SU-DHL-6 (cell line): ENCODE measurements around the gene TMEM198.

Source experiments
- H2AFZ ChIP-seq: fragments of 200-600 bp; sonication (generic); 2 replicates; pipeline ENCODE4 v1.6.1; 2014; ENCODE audit warnings: low read depth, mild to moderate bottlenecking, moderate library complexity, mixed read lengths, antibody characterized with exemption, low read length; ENCODE audit not compliant: severe bottlenecking
- H3F3A ChIP-seq: fragments of 200-600 bp; shearing (Covaris generic); 2 replicates; pipeline ENCODE4 v1.6.0; 2016; ENCODE audit warnings: antibody characterized with exemption, mild to moderate bottlenecking; ENCODE audit not compliant: insufficient read depth
- H3K27ac ChIP-seq: fragments of 200-600 bp; sonication (generic); 2 replicates; pipeline ENCODE4 v1.5.1; 2016; ENCODE audit warnings: low read depth, mild to moderate bottlenecking, low read length, moderate library complexity, mixed read lengths
- H3K27me3 ChIP-seq: fragments of 200-600 bp; sonication (generic), shearing (Covaris generic); 2 replicates; pipeline ENCODE4 v1.6.0; 2014; ENCODE audit warnings: mild to moderate bottlenecking, low read length
- H3K36me3 ChIP-seq: fragments of 200-600 bp; sonication (generic); 2 replicates; pipeline ENCODE4 v1.6.1; 2014; ENCODE audit warnings: mild to moderate bottlenecking, low read length, mixed read lengths
- H3K4me2 ChIP-seq: fragments of 300-600, 200-600 bp; shearing (Covaris generic), sonication (generic); 2 replicates; pipeline ENCODE4 v1.6.0; 2014; ENCODE audit warnings: low read length, low read depth, mild to moderate bottlenecking; ENCODE audit not compliant: poor library complexity, severe bottlenecking
- H3K4me3 ChIP-seq: fragments of 200-600 bp; sonication (generic); 2 replicates; pipeline ENCODE4 v1.5.1; 2014; ENCODE audit warnings: antibody characterized with exemption, low read length, mild to moderate bottlenecking, mixed read lengths; ENCODE audit not compliant: insufficient read depth, poor library complexity, severe bottlenecking
- H3K79me2 ChIP-seq: fragments of 200-600 bp; sonication (generic); 2 replicates; pipeline ENCODE4 v1.6.1; 2014; ENCODE audit warnings: mild to moderate bottlenecking, low read length, moderate library complexity; ENCODE audit not compliant: insufficient read depth
- H3K9ac ChIP-seq: fragments of 200-600 bp; sonication (generic); 2 replicates; pipeline ENCODE4 v1.7.0; 2014; ENCODE audit warnings: mild to moderate bottlenecking, low read length
- H3K9me2 ChIP-seq: fragments of 200-600 bp; sonication (generic); replicated peaks from 2 replicates; pipeline ENCODE4 v1.6.1; 2014; ENCODE audit warnings: low read length; ENCODE audit not compliant: insufficient read depth
- H3K9me3 ChIP-seq: fragments of 200-600 bp; sonication (generic); 2 replicates; pipeline ENCODE4 v1.6.1; 2014; ENCODE audit warnings: low read length, mixed read lengths; ENCODE audit not compliant: insufficient read depth
- H4K20me1 ChIP-seq: fragments of 200-600 bp; sonication (generic); 2 replicates; pipeline ENCODE4 v1.6.1; 2014; ENCODE audit warnings: low read depth, mild to moderate bottlenecking, antibody characterized with exemption, low read length, moderate library complexity, mixed read lengths
- CTCF ChIP-seq: fragments of 200-600 bp; sonication (generic); IDR thresholded peaks from one replicate; pipeline ENCODE4 v1.5.1; 2017; ENCODE audit warnings: antibody characterized with exemption, mild to moderate bottlenecking, low read length, moderate library complexity; ENCODE audit not compliant: insufficient read depth, poor library complexity, severe bottlenecking
- EZH2phosphoT487 ChIP-seq: fragments of 200-600 bp; sonication (generic), shearing (Covaris generic); conservative IDR thresholded peaks from 2 replicates; pipeline ENCODE4 v1.6.1; 2018; ENCODE audit warnings: mild to moderate bottlenecking, antibody characterized with exemption, low read length, moderate library complexity, mixed read lengths

The TMEM198 gene

GRCh38 chr2:219542931-219543595 lies 765 bp upstream of the TMEM198 start:
- Histone ChIP-seq H3F3A (peaks cover 7% of the 10 kb centered on the region), H3K9ac (peak overlapping the region; percentile 75), H2AFZ (peak overlapping the region; percentile 89)

GRCh38 chr2:219544567-219544966 lies 739 bp downstream of the TMEM198 start:
- H4K20me1 ChIP-seq, result no peaks in the 10 kb centered on the region
- H3K36me3 ChIP-seq, result no peaks in the 10 kb centered on the region
- H3K27ac ChIP-seq, result no peak overlapping the region
- H2AFZ ChIP-seq, result no peak overlapping the region
- peaks cover 7% of the 10 kb centered on the region for H3F3A ChIP-seq
- peak overlapping the region; percentile 63 for H3K4me2 ChIP-seq
- no peak overlapping the region for H3K9ac ChIP-seq
- H3K79me2 ChIP-seq, result no peaks in the 10 kb centered on the region
- peak overlapping the region; percentile 48 for H3K4me3 ChIP-seq
- TF ChIP-seq EZH2phosphoT487 (no peak), CTCF (no peak)
- no peaks in the 10 kb centered on the region for H3K9me2 ChIP-seq
- H3K27me3 ChIP-seq, result no peaks in the 10 kb centered on the region
- no peaks in the 10 kb centered on the region for H3K9me3 ChIP-seq

More at GRCh38 chr2:219542931-219543595, 765 bp upstream of the TMEM198 start:
- Histone ChIP-seq H3K27me3 (no peaks in the 10 kb centered on the region), H3K79me2 (no peaks in the 10 kb centered on the region), H3K27ac (peak overlapping the region; percentile 74), H3K4me2 (peak overlapping the region; percentile 95), H3K4me3 (peak overlapping the region; percentile 92), H3K9me3 (no peaks in the 10 kb centered on the region), H3K9me2 (no peaks in the 10 kb centered on the region), H3K36me3 (no peaks in the 10 kb centered on the region), H4K20me1 (no peaks in the 10 kb centered on the region)
- TF ChIP-seq EZH2phosphoT487, result no peak
- no peak for TF ChIP-seq CTCF

GRCh38 chr2:219545295-219545942 lies 1.6 kb downstream of the TMEM198 start:
- Histone ChIP-seq H3F3A (peaks cover 7% of the 10 kb centered on the region), H3K27me3 (no peaks in the 10 kb centered on the region), H4K20me1 (no peaks in the 10 kb centered on the region), H3K9me2 (no peaks in the 10 kb centered on the region), H3K79me2 (no peaks in the 10 kb centered on the region), H3K9ac (no peak overlapping the region), H3K27ac (no peak overlapping the region), H3K36me3 (no peaks in the 10 kb centered on the region), H3K4me2 (no peak overlapping the region), H2AFZ (no peak overlapping the region), H3K4me3 (no peak overlapping the region), H3K9me3 (no peaks in the 10 kb centered on the region)
- no peak for TF ChIP-seq CTCF
